H4 (cell line): ENCODE results near the gene OLFM2. TPM values are rescaled to one million over a fixed set of nuclear protein-coding genes. Genes with fewer than 3 reads are reported as not detected.
A peak's percentile ranks its signal among the peaks of the same experiment; 100 is the strongest.
"Not testable (repeated sequence)": the region's sequence is repeated elsewhere in the genome, so short reads cannot be mapped to it uniquely, and the experiment has no call there.

Experiments
- DNase-seq: peaks from one replicate; pipeline ENCODE4 v3.0.0-alpha.2; 2015; ENCODE audit warnings: low spot score
- total RNA-seq: library from RNA; depleted of rRNA; stranded (reverse); fragments of >200 nt; shearing (Covaris generic); gene quantifications from 2 replicates; pipeline ENCODE4 v1.2.3, GENCODE V29; 2014

OLFM2 gene
- total RNA-seq, 1 experiment from 2014 or later = 17.3 TPM

GRCh38 chr19:9943744-9944143 lies 7.4 kb upstream of the OLFM2 start:
- no peak for DNase-seq

- no peak for DNase-seq
These were observed 5.4 kb upstream of the OLFM2 start for GRCh38 chr19:9941671-9942070.

GRCh38 chr19:9941231-9941630 lies 4.9 kb upstream of the OLFM2 start:
- DNase-seq = no peak

- DNase-seq = no peak
These were observed 4.5 kb upstream of the OLFM2 start for GRCh38 chr19:9940778-9941177.

GRCh38 chr19:9939301-9939913 lies 3.1 kb upstream of the OLFM2 start:
- no peak for DNase-seq

GRCh38 chr19:9937001-9937411 lies 691 bp upstream of the OLFM2 start:
- no peak for DNase-seq

GRCh38 chr19:9935506-9936325 lies 599 bp downstream of the OLFM2 start:
- no peak for DNase-seq

- DNase-seq = peak; percentile 62
These were observed 2.0 kb downstream of the OLFM2 start for GRCh38 chr19:9934132-9934950.

- DNase-seq = no peak
These were observed 3.5 kb downstream of the OLFM2 start for GRCh38 chr19:9932835-9933234.

- DNase-seq = no peak
These were observed 4.7 kb downstream of the OLFM2 start for GRCh38 chr19:9931629-9932028.

- no peak for DNase-seq
These were observed 12.9 kb downstream of the OLFM2 start for GRCh38 chr19:9923440-9923839.

- not testable (repeated sequence) for DNase-seq
These were observed 13.4 kb downstream of the OLFM2 start for GRCh38 chr19:9922782-9923379.

- peak; percentile 71 for DNase-seq
These were observed 19.0 kb downstream of the OLFM2 start for GRCh38 chr19:9917321-9917720.

- DNase-seq = no peak
These were observed 19.6 kb downstream of the OLFM2 start for GRCh38 chr19:9916719-9917118.

- peak; percentile 81 for DNase-seq
These were observed 21.8 kb downstream of the OLFM2 start for GRCh38 chr19:9914315-9915207.

GRCh38 chr19:9914001-9914314 lies 22.4 kb downstream of the OLFM2 start:
- DNase-seq = no peak

GRCh38 chr19:9913237-9914000 lies 22.9 kb downstream of the OLFM2 start:
- DNase-seq = no peak

GRCh38 chr19:9912551-9913236 lies 23.6 kb downstream of the OLFM2 start:
- DNase-seq = no peak

GRCh38 chr19:9911524-9912185 lies 24.7 kb downstream of the OLFM2 start:
- no peak for DNase-seq
